ENCODE results near the gene ENDOV.

Gene ENDOV

DNA sequence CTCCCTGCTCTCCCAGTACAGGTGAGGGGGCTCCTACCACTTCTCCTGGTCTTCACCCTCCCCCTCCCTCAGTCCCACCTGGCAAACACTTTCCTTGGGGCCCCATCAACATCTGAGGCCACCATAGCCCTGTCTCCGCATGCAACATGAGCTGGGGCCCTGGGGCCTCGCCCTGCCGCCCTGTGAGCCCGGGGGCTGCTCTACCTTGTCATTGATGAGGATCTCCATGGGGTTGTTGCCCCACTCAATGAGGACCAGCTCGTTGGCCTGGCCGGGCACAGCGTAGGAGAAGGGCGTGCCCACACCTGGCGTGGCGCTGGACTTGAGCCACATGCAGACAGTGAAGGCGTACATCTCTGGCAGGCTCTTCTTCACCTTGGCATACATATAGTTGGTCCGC lies 58.0 kb downstream of the ENDOV start:
- no peak for FAIRE-seq

GRCh38 chr17:80473701-80474100 lies 58.7 kb downstream of the ENDOV start:
- no peak for FAIRE-seq

DNA sequence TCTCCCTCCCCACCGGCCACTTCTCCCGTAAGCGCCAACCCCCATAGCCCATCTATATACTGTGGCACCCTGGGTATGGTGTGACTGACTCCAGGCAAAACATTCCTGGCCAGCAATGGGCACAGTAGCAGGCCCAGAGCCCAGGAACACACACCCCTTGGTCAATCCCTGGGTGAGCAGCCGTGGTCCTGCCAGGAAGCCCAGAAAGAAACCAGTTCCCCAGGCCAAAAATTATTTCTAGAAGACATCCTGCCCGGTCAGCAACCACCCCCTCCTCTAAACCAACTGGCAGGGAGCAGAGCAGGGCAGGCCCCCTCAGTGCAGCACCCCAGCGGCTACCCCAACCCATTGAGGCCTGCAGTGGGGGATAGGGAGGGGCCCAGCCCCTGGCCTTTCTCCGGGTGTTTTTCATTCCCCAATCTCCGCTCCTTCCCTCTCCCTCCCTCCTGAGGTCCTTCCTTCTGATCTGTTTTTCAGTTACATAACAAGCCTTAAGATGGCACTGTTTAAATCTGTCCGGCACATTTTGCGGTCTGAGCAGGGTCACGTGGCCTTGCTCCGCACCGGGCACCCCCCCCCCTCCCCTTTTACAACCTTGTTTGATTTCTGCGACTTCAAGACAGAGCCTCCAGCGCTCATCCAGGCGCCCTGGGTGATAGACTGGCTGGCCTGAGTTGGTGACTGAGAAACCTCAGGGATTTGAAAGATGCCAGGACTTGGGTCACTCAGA lies 59.4 kb downstream of the ENDOV start:
- no peak for FAIRE-seq

GRCh38 chr17:80474961-80475909 lies 60.3 kb downstream of the ENDOV start:
- no peak for FAIRE-seq

- FAIRE-seq: no peak
Measured at GRCh38 chr17:80475910-80476876, 61.2 kb downstream of the ENDOV start, which contains the start of gene NPTX1. Gene NPTX1 (minus strand): TSS chr17:80476607. CDS start chr17:80476446, 161 bp downstream.

DNA sequence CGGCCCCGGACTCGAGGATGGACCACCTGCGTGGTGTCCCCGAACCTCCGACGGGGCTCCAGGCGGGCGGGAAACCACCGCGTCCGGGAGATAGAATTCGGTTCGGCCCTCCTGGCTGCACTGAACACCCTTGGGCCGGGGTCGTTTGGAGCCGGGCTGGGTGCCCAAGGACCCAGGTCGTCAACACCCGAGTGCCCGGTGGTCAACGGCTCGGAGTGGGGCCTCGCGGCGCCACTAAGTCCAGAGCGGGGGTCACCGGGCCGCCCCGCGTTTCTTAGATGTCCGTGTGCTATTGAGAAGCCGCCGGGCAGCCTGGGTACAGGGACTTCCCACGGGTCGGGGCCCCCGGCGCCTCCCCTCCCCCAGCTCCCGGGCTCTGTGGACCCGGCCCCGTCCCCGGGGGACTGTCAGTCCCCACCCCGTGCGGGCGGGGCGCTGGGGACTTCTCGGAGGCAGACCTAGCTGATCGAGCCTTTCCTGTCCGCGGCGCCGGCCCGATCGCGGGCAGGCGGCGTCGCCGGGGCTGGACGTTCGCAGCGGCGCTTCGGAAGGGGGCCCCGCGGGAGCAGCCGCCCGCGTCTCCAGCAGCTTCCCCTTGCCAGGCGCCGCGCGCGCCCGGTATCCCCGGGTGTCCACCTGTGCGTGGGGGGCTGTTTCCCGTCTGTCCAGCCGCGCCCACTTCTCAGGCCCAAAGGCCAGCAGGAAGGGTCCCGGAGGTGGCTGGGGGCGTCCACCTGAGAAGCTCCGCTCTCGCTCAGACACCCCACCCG lies 62.1 kb downstream of the ENDOV start:
- FAIRE-seq: no peak

DNA sequence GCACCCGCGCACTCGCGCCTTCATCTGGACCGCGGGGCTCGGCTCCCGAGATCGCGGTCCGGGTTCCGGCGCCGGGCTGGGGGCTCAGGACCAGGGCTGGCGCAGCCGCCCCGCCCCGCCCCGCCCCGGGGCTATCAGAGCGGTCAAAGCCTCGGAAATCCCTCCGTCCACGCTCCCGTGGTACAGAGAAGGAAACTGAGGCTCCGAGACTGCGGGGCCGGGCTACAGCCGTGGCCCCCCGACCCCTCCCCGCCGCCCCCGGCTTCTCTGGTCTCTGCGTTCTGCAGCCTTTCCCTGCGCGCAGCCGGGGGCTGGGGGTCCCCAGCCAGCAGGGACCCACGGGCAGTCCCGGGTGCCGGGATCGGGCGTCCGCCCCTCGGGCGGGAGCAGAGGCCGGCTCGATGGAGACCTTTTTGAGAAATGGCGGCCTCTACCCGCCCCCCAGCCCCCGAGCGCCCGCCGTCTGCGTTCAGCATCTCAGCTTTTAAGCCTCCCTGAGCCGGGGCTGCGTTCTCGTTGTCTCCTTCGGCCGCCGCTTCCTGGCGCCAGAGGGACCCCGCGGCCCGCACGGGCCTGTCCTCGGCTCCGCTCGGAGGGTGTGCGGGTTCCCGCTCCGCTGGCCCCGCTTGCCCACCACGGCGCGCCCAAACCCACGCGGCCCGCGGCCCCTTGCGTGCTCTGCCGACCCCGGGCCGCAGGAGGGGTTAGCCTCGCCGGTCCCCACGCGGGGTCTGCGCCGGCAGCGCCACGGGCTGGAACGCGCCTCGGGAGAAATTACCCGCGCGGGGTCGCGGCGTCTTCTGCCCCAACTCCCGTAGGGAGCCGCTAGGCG lies 62.9 kb downstream of the ENDOV start:
- FAIRE-seq: no peak

GRCh38 chr17:80478487-80479245 lies 63.7 kb downstream of the ENDOV start:
- FAIRE-seq: no peak

DNA sequence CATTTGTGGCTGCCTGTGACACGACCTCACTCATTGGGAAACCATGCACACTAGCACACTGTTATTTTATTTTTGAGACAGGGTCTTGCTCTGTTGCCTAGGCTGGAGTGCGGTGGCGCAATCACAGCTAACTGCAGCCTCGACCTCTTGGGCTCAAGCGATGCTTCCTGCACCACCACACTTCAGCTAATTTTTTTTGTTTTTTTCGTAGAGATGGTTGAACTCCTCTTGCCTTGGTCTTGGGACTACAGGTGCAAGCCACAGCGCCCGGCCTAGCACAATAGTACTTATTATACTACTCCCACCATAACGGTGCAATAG lies 64.2 kb downstream of the ENDOV start:
- no peak for FAIRE-seq

- no peak for FAIRE-seq
Measured at GRCh38 chr17:80480248-80480647, 65.3 kb downstream of the ENDOV start.

DNA sequence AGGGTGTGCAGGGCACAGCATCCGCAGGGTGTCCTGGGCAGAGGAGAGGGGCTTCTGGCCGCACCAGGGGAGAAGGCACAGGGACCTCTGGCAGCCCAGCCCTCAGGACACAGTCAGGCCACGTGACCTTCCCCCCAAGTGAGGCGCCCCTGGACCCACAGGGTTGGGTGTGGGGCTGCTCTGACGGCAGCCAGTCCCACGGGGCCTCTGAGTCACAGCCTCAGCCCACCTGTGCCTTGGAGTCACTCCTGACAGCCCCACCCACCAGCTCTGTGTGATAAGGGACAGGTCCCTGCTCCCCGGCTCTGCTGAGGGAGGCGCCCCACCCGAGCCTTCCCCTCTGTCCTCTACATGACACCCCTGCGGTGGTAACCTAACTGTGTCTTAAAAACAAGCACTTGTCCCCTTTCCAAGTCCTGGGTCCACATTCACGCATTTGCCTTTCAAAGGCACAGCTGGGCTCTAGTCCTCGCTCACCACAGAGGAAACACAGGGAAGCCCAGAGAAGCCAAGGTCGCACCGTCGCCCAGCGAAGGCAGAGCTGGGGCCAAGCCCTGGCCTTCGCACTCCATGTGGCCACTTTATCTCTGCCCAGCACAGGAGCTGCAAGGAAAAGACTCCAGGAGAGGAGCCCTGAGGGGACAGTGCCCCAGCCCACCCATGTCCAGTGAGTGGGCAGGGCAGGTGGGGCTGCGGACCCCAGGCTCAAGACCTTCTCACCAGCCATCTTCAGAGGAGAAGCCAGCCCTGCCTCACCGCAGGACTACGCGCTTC lies 66.5 kb downstream of the ENDOV start:
- no peak for FAIRE-seq

DNA sequence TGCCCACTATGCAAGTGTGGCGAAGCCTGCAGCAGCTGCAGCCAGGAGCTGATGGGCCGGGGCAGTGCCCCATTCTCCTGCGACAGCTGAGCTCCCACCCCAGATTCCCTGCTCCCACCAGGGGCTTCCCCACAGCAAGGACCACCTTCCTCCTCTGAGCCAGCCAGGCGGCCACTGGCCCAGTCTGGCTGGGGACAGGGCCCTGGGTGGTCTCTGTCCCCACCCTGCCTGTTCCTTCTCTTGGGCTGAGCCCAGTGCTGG lies 67.0 kb downstream of the ENDOV start:
- FAIRE-seq: no peak

GRCh38 chr17:80482555-80483308 lies 67.8 kb downstream of the ENDOV start:
- no peak for FAIRE-seq

GRCh38 chr17:80485846-80486245 lies 70.9 kb downstream of the ENDOV start:
- FAIRE-seq: no peak

DNA sequence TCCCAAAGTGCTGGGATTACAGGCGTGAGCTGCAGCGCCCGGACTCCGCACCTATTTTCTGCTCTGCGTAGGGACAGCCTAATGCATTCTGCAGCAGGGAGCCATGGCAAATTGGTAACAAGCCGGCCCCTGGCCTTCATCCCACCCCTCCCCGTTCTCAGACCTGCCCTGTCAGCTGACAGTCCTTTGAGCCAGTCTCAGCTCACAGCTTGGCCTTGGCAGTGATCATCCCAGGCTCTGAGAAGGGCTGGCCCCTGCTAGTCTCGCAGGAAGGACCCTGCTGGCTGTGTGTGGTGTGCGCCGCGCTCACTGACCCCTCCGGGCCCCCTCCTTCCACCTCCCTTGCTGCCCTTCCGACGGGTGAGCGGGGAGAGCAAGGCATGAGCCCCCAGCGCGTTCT lies 71.7 kb downstream of the ENDOV start:
- no peak for FAIRE-seq

- no peak for FAIRE-seq
Measured at GRCh38 chr17:80487511-80487910, 72.5 kb downstream of the ENDOV start.
